CD4-positive, CD25-positive, alpha-beta regulatory T cell (primary cell): Measurements from ENCODE around the gene GRIK1. TPM values are rescaled to one million over a fixed set of nuclear protein-coding genes. Genes with fewer than 3 reads are reported as not detected.

Experiments
- ATAC-seq, 2 donors: fragments of 150-1000 bp; cut with Tn5 transposase; one replicate each; pipeline ENCODE4 v1.10.0; 2021; ENCODE audit warnings: low read depth in 2 of 2, moderate number of reproducible peaks in 2 of 2, moderate library complexity in 1 of 2
- DNase-seq, 3 donors: peaks; one replicate each; pipeline versions ENCODE4 v3.0.0 to v3.0.0-alpha.2; 2012 to 2022; ENCODE audit warnings: mixed read lengths in 1 of 3
- H3K27ac ChIP-seq: one replicate; pipeline ENCODE4 v1.7.0; 2013; ENCODE audit warnings: mild to moderate bottlenecking, low read length; ENCODE audit not compliant: insufficient read depth, poor library complexity, severe bottlenecking
- H3K27me3 ChIP-seq: one replicate; pipeline ENCODE4 v1.7.0; 2013; ENCODE audit warnings: low read length; ENCODE audit not compliant: control insufficient read depth, insufficient read depth
- H3K36me3 ChIP-seq: one replicate; pipeline ENCODE4 v1.7.0; 2013; ENCODE audit warnings: mild to moderate bottlenecking, low read length, moderate library complexity; ENCODE audit not compliant: control insufficient read depth, insufficient read depth
- H3K4me1 ChIP-seq: 2 replicates; pipeline ENCODE4 v1.7.0; 2013; ENCODE audit warnings: mild to moderate bottlenecking, low read length; ENCODE audit not compliant: insufficient read depth, control insufficient read depth, poor library complexity, severe bottlenecking
- H3K4me3 ChIP-seq: one replicate; pipeline ENCODE4 v1.7.0; 2013; ENCODE audit warnings: low read depth, mild to moderate bottlenecking, low read length, moderate library complexity
- H3K9me3 ChIP-seq, 2 experiments: 1 replicate in 1 of 2; 2 replicates in 1 of 2; pipeline ENCODE4 v1.7.0; 2013; ENCODE audit warnings: low read length in 2 of 2, mild to moderate bottlenecking in 1 of 2, moderate library complexity in 1 of 2; ENCODE audit not compliant: control insufficient read depth in 2 of 2
- H3K27ac Mint-ChIP-seq, 3 donors: one replicate each; pipeline ENCODE4 v1.8.0; 2020 to 2022; ENCODE audit warnings: mild to moderate bottlenecking in 3 of 3, mixed read lengths in 3 of 3, moderate library complexity in 2 of 3
- H3K27me3 Mint-ChIP-seq: one replicate; pipeline ENCODE4 v1.8.0; 2022; ENCODE audit warnings: mild to moderate bottlenecking, mixed read lengths
- H3K36me3 Mint-ChIP-seq: one replicate; pipeline ENCODE4 v1.8.0; 2020; ENCODE audit warnings: mixed read lengths
- H3K4me1 Mint-ChIP-seq, 4 donors: one replicate each; pipeline ENCODE4 v1.8.0; 2020 to 2022; ENCODE audit warnings: mixed read lengths in 4 of 4, mild to moderate bottlenecking in 1 of 4
- H3K4me3 Mint-ChIP-seq, 4 donors: one replicate each; pipeline ENCODE4 v1.8.0; 2020 to 2022; ENCODE audit warnings: mild to moderate bottlenecking in 4 of 4, mixed read lengths in 4 of 4, moderate library complexity in 3 of 4
- H3K9me3 Mint-ChIP-seq, 7 donors: one replicate each; pipeline ENCODE4 v1.8.0; 2020 to 2022; ENCODE audit warnings: mixed read lengths in 7 of 7, mild to moderate bottlenecking in 3 of 7, moderate library complexity in 2 of 7
- polyA plus RNA-seq, 4 donors: library from polyadenylated mRNA; unstranded; fragments of 300-500 nt; fragmentation: Illumina TruSeq; gene quantifications; one replicate each; pipeline ENCODE4 v1.2.3, GENCODE V29; 2021
- total RNA-seq: library from RNA; stranded (reverse); gene quantifications from one replicate; pipeline ENCODE4 v1.2.3, GENCODE V29; 2022

Gene GRIK1
- total and polyA plus RNA-seq, 5 donors from 2014 or later = 0.06 TPM; not detected in 4

GRCh38 chr21:29509121-29509520, 430.7 kb downstream of the GRIK1 start:
- H3K27ac Mint-ChIP-seq = no peak overlapping the region
- H3K27me3 ChIP-seq = no peaks in the 10 kb centered on the region
- ATAC-seq (no peak), DNase-seq (no peak)
- H3K36me3 ChIP-seq = no peaks in the 10 kb centered on the region
- peaks cover 0 to 24% (median 15%) of the 10 kb centered on the region in 4 donors for H3K4me1 Mint-ChIP-seq
- H3K4me1 ChIP-seq = no peaks in the 10 kb centered on the region
- H3K27me3 Mint-ChIP-seq = no peaks in the 10 kb centered on the region
- peaks cover 3 to 7% of the 10 kb centered on the region in 2 experiments for H3K9me3 ChIP-seq
- no peak overlapping the region for H3K27ac ChIP-seq
- peaks cover 40% of the 10 kb centered on the region for H3K36me3 Mint-ChIP-seq
- peaks cover 0 to 11% (median 4%) of the 10 kb centered on the region in 7 donors for H3K9me3 Mint-ChIP-seq
- H3K4me3 Mint-ChIP-seq = no peak overlapping the region
- no peak overlapping the region for H3K4me3 ChIP-seq

- no peak for DNase-seq
- Mint-ChIP-seq H3K4me1 (peaks cover 0 to 24% (median 15%) of the 10 kb centered on the region in 4 donors), H3K4me3 (no peak overlapping the region), H3K36me3 (peaks cover 37% of the 10 kb centered on the region), H3K27ac (peak overlapping the region in 2 of 3 donors; percentile 26 to 33), H3K9me3 (peaks cover 0 to 3% (median 0%) of the 10 kb centered on the region in 7 donors), H3K27me3 (no peaks in the 10 kb centered on the region)
- H3K27me3 ChIP-seq = no peaks in the 10 kb centered on the region
- H3K9me3 ChIP-seq = peaks cover 3% of the 10 kb centered on the region in 2 experiments
- H3K36me3 ChIP-seq = peaks cover 2% of the 10 kb centered on the region
- no peaks in the 10 kb centered on the region for H3K4me1 ChIP-seq
- H3K4me3 ChIP-seq = no peak overlapping the region
- H3K27ac ChIP-seq = no peak overlapping the region
- no peak for ATAC-seq
Measured at GRCh38 chr21:29508301-29508700, 431.5 kb downstream of the GRIK1 start.

GRCh38 chr21:29506947-29507346, 432.8 kb downstream of the GRIK1 start:
- Mint-ChIP-seq H3K27me3 (no peaks in the 10 kb centered on the region), H3K27ac (peak overlapping the region in 2 of 3 donors; percentile 6 to 78), H3K36me3 (peaks cover 32% of the 10 kb centered on the region), H3K4me1 (peaks cover 0 to 24% (median 15%) of the 10 kb centered on the region in 4 donors), H3K4me3 (no peak overlapping the region), H3K9me3 (peaks cover 0 to 2% (median 0%) of the 10 kb centered on the region in 7 donors)
- no peaks in the 10 kb centered on the region for H3K27me3 ChIP-seq
- no peak for DNase-seq
- no peaks in the 10 kb centered on the region for H3K9me3 ChIP-seq
- ATAC-seq = no peak
- no peak overlapping the region for H3K4me3 ChIP-seq
- H3K27ac ChIP-seq = no peak overlapping the region
- peaks cover 2% of the 10 kb centered on the region for H3K36me3 ChIP-seq
- no peaks in the 10 kb centered on the region for H3K4me1 ChIP-seq

GRCh38 chr21:29506214-29506613, 433.6 kb downstream of the GRIK1 start:
- H3K9me3 ChIP-seq = no peaks in the 10 kb centered on the region
- no peak overlapping the region for H3K27ac ChIP-seq
- no peaks in the 10 kb centered on the region for H3K27me3 ChIP-seq
- H3K9me3 Mint-ChIP-seq = peaks cover 0 to 1% (median 0%) of the 10 kb centered on the region in 7 donors
- ATAC-seq (no peak), DNase-seq (no peak)
- H3K4me1 Mint-ChIP-seq = peaks cover 0 to 24% (median 14%) of the 10 kb centered on the region in 4 donors
- peak overlapping the region in 1 of 3 donors; percentile 78 for H3K27ac Mint-ChIP-seq
- H3K36me3 Mint-ChIP-seq = peaks cover 34% of the 10 kb centered on the region
- H3K27me3 Mint-ChIP-seq = no peaks in the 10 kb centered on the region
- no peaks in the 10 kb centered on the region for H3K4me1 ChIP-seq
- H3K4me3 Mint-ChIP-seq = peak overlapping the region in 2 of 4 donors; percentile 6 to 39
- no peak overlapping the region for H3K4me3 ChIP-seq
- peaks cover 2% of the 10 kb centered on the region for H3K36me3 ChIP-seq

GRCh38 chr21:29504751-29505321, 435.0 kb downstream of the GRIK1 start:
- no peak for ATAC-seq

GRCh38 chr21:29501451-29501850, 438.3 kb downstream of the GRIK1 start:
- peaks cover 0 to 5% (median 3%) of the 10 kb centered on the region in 7 donors for H3K9me3 Mint-ChIP-seq
- Histone ChIP-seq H3K27ac (no peak overlapping the region), H3K4me3 (no peak overlapping the region), H3K4me1 (no peaks in the 10 kb centered on the region), H3K9me3 (no peaks in the 10 kb centered on the region), H3K36me3 (peaks cover 10% of the 10 kb centered on the region), H3K27me3 (no peaks in the 10 kb centered on the region)
- H3K27ac Mint-ChIP-seq = no peak overlapping the region
- peaks cover 36% of the 10 kb centered on the region for H3K36me3 Mint-ChIP-seq
- no peak overlapping the region for H3K4me3 Mint-ChIP-seq
- no peak for DNase-seq
- no peak for ATAC-seq
- H3K27me3 Mint-ChIP-seq = no peaks in the 10 kb centered on the region
- H3K4me1 Mint-ChIP-seq = peaks cover 4 to 20% (median 11%) of the 10 kb centered on the region in 4 donors

More at GRCh38 chr21:29504751-29505321, 435.0 kb downstream of the GRIK1 start:
- H3K9me3 ChIP-seq = no peaks in the 10 kb centered on the region
- peaks cover 2% of the 10 kb centered on the region for H3K36me3 ChIP-seq
- no peak overlapping the region for H3K27ac ChIP-seq
- peaks cover 0 to 2% (median 0%) of the 10 kb centered on the region in 7 donors for H3K9me3 Mint-ChIP-seq
- H3K4me1 Mint-ChIP-seq = peaks cover 0 to 24% (median 15%) of the 10 kb centered on the region in 4 donors
- H3K27me3 Mint-ChIP-seq = no peaks in the 10 kb centered on the region
- no peak overlapping the region for H3K4me3 ChIP-seq
- no peaks in the 10 kb centered on the region for H3K27me3 ChIP-seq
- H3K36me3 Mint-ChIP-seq = peaks cover 33% of the 10 kb centered on the region
- H3K4me3 Mint-ChIP-seq = peak overlapping the region in 1 of 4 donors; percentile 36
- peak overlapping the region in 1 of 3 donors; percentile 76 for H3K27ac Mint-ChIP-seq
- no peak for DNase-seq
- H3K4me1 ChIP-seq = no peaks in the 10 kb centered on the region

GRCh38 chr21:29499734-29500343, 440.0 kb downstream of the GRIK1 start:
- Histone ChIP-seq H3K9me3 (no peaks in the 10 kb centered on the region), H3K27me3 (no peaks in the 10 kb centered on the region), H3K36me3 (peaks cover 10% of the 10 kb centered on the region), H3K27ac (no peak overlapping the region), H3K4me3 (no peak overlapping the region), H3K4me1 (no peaks in the 10 kb centered on the region)
- ATAC-seq = no peak
- DNase-seq = peak in 1 of 3 donors; percentile 4
- H3K9me3 Mint-ChIP-seq = peaks cover 0 to 8% (median 3%) of the 10 kb centered on the region in 7 donors
- peak overlapping the region in 1 of 4 donors; percentile 30 for H3K4me3 Mint-ChIP-seq
- peak overlapping the region in 1 of 3 donors; percentile 43 for H3K27ac Mint-ChIP-seq
- no peaks in the 10 kb centered on the region for H3K27me3 Mint-ChIP-seq
- peaks cover 4 to 12% (median 5%) of the 10 kb centered on the region in 4 donors for H3K4me1 Mint-ChIP-seq
- H3K36me3 Mint-ChIP-seq = peaks cover 35% of the 10 kb centered on the region
